Skeletal muscle satellite cell (primary cell): ENCODE data around the gene MAP7. TPM values are rescaled to one million over a fixed set of nuclear protein-coding genes. Genes with fewer than 3 reads are reported as not detected.
"Not testable (repeated sequence)": the region's sequence is repeated elsewhere in the genome, so short reads cannot be mapped to it uniquely, and the experiment has no call there.

Experiments used
- H3K27me3 ChIP-seq: 2 replicates; pipeline ENCODE4 v1.7.0; 2013; ENCODE audit warnings: low read length; ENCODE audit not compliant: control insufficient read depth, insufficient read depth
- H3K36me3 ChIP-seq: 2 replicates; pipeline ENCODE4 v1.7.0; 2013; ENCODE audit warnings: mild to moderate bottlenecking, control low read depth, low read length; ENCODE audit not compliant: insufficient read depth
- H3K4me1 ChIP-seq: 2 replicates; pipeline ENCODE4 v1.7.0; 2013; ENCODE audit warnings: low read length; ENCODE audit not compliant: control insufficient read depth, insufficient read depth
- H3K4me2 ChIP-seq: 2 replicates; pipeline ENCODE4 v1.7.0; 2013; ENCODE audit warnings: mild to moderate bottlenecking, low read length
- H3K4me3 ChIP-seq: 2 replicates; pipeline ENCODE4 v1.7.0; 2013; ENCODE audit warnings: low read length
- H3K9ac ChIP-seq: 2 replicates; pipeline ENCODE4 v1.7.0; 2013; ENCODE audit warnings: mild to moderate bottlenecking, low read depth, low read length, moderate library complexity
- H3K9me3 ChIP-seq: replicated peaks from 2 replicates; pipeline ENCODE4 v1.7.0; 2013; ENCODE audit warnings: mild to moderate bottlenecking, control low read depth, low read length
- small RNA-seq: library from RNA; depleted of rRNA; stranded (forward); fragments of <200 nt; gene quantifications from one replicate; pipeline ENCODE3, GENCODE V24; 2012

Gene MAP7

GRCh38 chr6:136308469-136308868, 241.8 kb downstream of the MAP7 start:
- H3K36me3 ChIP-seq, H3K9ac ChIP-seq, H3K9me3 ChIP-seq, H3K4me1 ChIP-seq, H3K4me2 ChIP-seq, H3K4me3 ChIP-seq: not testable (repeated sequence)
- H3K27me3 ChIP-seq, result peaks cover 20% of the 10 kb centered on the region

GRCh38 chr6:136307351-136307750, 242.9 kb downstream of the MAP7 start:
- Histone ChIP-seq H3K9ac (no peak overlapping the region), H3K4me2 (no peak overlapping the region), H3K4me3 (no peak overlapping the region), H3K9me3 (no peaks in the 10 kb centered on the region), H3K27me3 (peaks cover 19% of the 10 kb centered on the region), H3K36me3 (no peaks in the 10 kb centered on the region), H3K4me1 (no peaks in the 10 kb centered on the region)

GRCh38 chr6:136306466-136306865, 243.8 kb downstream of the MAP7 start:
- Histone ChIP-seq H3K27me3 (peaks cover 10% of the 10 kb centered on the region), H3K36me3 (no peaks in the 10 kb centered on the region), H3K9ac (no peak overlapping the region), H3K4me3 (no peak overlapping the region), H3K4me2 (no peak overlapping the region), H3K4me1 (no peaks in the 10 kb centered on the region), H3K9me3 (no peaks in the 10 kb centered on the region)

GRCh38 chr6:136304410-136304809, 245.8 kb downstream of the MAP7 start:
- Histone ChIP-seq H3K9me3 (no peaks in the 10 kb centered on the region), H3K36me3 (no peaks in the 10 kb centered on the region), H3K9ac (no peak overlapping the region), H3K4me1 (no peaks in the 10 kb centered on the region), H3K27me3 (peaks cover 10% of the 10 kb centered on the region), H3K4me3 (no peak overlapping the region), H3K4me2 (no peak overlapping the region)

- Histone ChIP-seq H3K9me3 (no peaks in the 10 kb centered on the region), H3K4me3 (no peak overlapping the region), H3K9ac (no peak overlapping the region), H3K36me3 (no peaks in the 10 kb centered on the region), H3K27me3 (peaks cover 10% of the 10 kb centered on the region), H3K4me2 (no peak overlapping the region), H3K4me1 (no peaks in the 10 kb centered on the region)
Observed at GRCh38 chr6:136303516-136303915, 246.7 kb downstream of the MAP7 start.

- H3K36me3 ChIP-seq, result no peaks in the 10 kb centered on the region
- H3K9me3 ChIP-seq, result no peaks in the 10 kb centered on the region
- no peak overlapping the region for H3K9ac ChIP-seq
- no peak overlapping the region for H3K4me2 ChIP-seq
- no peak overlapping the region for H3K4me3 ChIP-seq
- H3K4me1 ChIP-seq, result peaks cover 12% of the 10 kb centered on the region
- H3K27me3 ChIP-seq, result no peaks in the 10 kb centered on the region
Observed at GRCh38 chr6:136294621-136295020, 255.6 kb downstream of the MAP7 start.

Small RNAs within 50 kb of the gene (small RNA-seq; reads per million reads assigned to genes)
- gene AL023284.1 (not detected), gene NDUFS5P1 (not detected)
